ENCODE measurements around the gene DDOST. TPM values are rescaled to one million over a fixed set of nuclear protein-coding genes. Genes with fewer than 3 reads are reported as not detected.
"Not testable (repeated sequence)": the region's sequence is repeated elsewhere in the genome, so short reads cannot be mapped to it uniquely, and the experiment has no call there.

The DDOST gene
- total RNA-seq, 2 experiments from 2014 or later: 96.1 to 101 TPM

GRCh38 chr1:20610970-20611369 is 50.2 kb downstream of the DDOST start:
- DNase-seq (no peak), ATAC-seq (ENCODE audit: poor library complexity) (no peak)
- H3K36me3 Mint-ChIP-seq (ENCODE audit: low read depth): no peaks in the 10 kb centered on the region
- H3K27me3 Mint-ChIP-seq: peaks cover 4% of the 10 kb centered on the region
- TF ChIP-seq CTCF (IDR thresholded peaks at IDR 0.05): no peak
- no peaks in the 10 kb centered on the region for H3K4me1 ChIP-seq (ENCODE audit: insufficient read depth, low read length)
- no peak overlapping the region for H3K4me3 ChIP-seq (ENCODE audit: low read length)
- no peaks in the 10 kb centered on the region for H3K27me3 ChIP-seq (ENCODE audit: control insufficient read depth in 1 of 2, insufficient read depth in 2 of 2, low read length in 2 of 2)
- H3K9me3 ChIP-seq (ENCODE audit: control insufficient read depth in 1 of 2, insufficient read depth in 1 of 2, low read length in 2 of 2): no peaks in the 10 kb centered on the region
- no peaks in the 10 kb centered on the region for H3K36me3 ChIP-seq (ENCODE audit: insufficient read depth, low read length)
- H3K27ac Mint-ChIP-seq: no peak overlapping the region
- ChIA-PET CTCF (no interaction called here), POLR2A (no interaction called here)
- intact Hi-C loops (cut with DNase I, micrococcal nuclease): no loop called here
- no peak overlapping the region for H3K4me3 Mint-ChIP-seq
- no peaks in the 10 kb centered on the region for H3K4me1 Mint-ChIP-seq (ENCODE audit: low read depth)
- no peaks in the 10 kb centered on the region for H3K9me3 Mint-ChIP-seq
- no peak overlapping the region for H3K27ac ChIP-seq (ENCODE audit: low read depth in 1 of 2, low read length in 2 of 2)

- no peaks in the 10 kb centered on the region for H3K36me3 Mint-ChIP-seq (ENCODE audit: low read depth)
- CTCF ChIA-PET: no interaction called here
- no peak for TF ChIP-seq CTCF (IDR thresholded peaks at IDR 0.05)
Measured at GRCh38 chr1:20609541-20609940, 51.6 kb downstream of the DDOST start.

GRCh38 chr1:20606801-20607570 is 54.2 kb downstream of the DDOST start:
- not testable (repeated sequence) for H3K27ac Mint-ChIP-seq
- POLR2A ChIA-PET: interaction anchor here (0.6 kb wide), 1 partner anchor 72 kb away, joined by 3 read pairs; no protein-coding TSS in a partner anchor

More at GRCh38 chr1:20609541-20609940, 51.6 kb downstream of the DDOST start:
- ATAC-seq (ENCODE audit: poor library complexity) (no peak), DNase-seq (no peak)
- intact Hi-C loops (cut with DNase I, micrococcal nuclease): no loop called here
- H3K4me3 ChIP-seq (ENCODE audit: low read length): no peak overlapping the region
- H3K27me3 ChIP-seq (ENCODE audit: control insufficient read depth in 1 of 2, insufficient read depth in 2 of 2, low read length in 2 of 2): no peaks in the 10 kb centered on the region
- no peak overlapping the region for H3K27ac Mint-ChIP-seq
- H3K4me1 Mint-ChIP-seq (ENCODE audit: low read depth): no peaks in the 10 kb centered on the region
- H3K36me3 ChIP-seq (ENCODE audit: insufficient read depth, low read length): no peaks in the 10 kb centered on the region
- H3K27me3 Mint-ChIP-seq: peaks cover 4% of the 10 kb centered on the region
- H3K9me3 Mint-ChIP-seq: no peaks in the 10 kb centered on the region
- H3K9me3 ChIP-seq (ENCODE audit: control insufficient read depth in 1 of 2, insufficient read depth in 1 of 2, low read length in 2 of 2): no peaks in the 10 kb centered on the region
- no peak overlapping the region for H3K4me3 Mint-ChIP-seq
- no peaks in the 10 kb centered on the region for H3K4me1 ChIP-seq (ENCODE audit: insufficient read depth, low read length)
- H3K27ac ChIP-seq (ENCODE audit: low read depth in 1 of 2, low read length in 2 of 2): no peak overlapping the region
- POLR2A ChIA-PET: no interaction called here

GRCh38 chr1:20604678-20605077 is 56.5 kb downstream of the DDOST start:
- Mint-ChIP-seq H3K9me3 (no peaks in the 10 kb centered on the region), H3K4me1 (ENCODE audit: low read depth) (no peaks in the 10 kb centered on the region), H3K36me3 (ENCODE audit: low read depth) (no peaks in the 10 kb centered on the region), H3K27ac (no peak overlapping the region), H3K27me3 (peaks cover 15% of the 10 kb centered on the region), H3K4me3 (no peak overlapping the region)
- ATAC-seq (ENCODE audit: poor library complexity) (no peak), DNase-seq (no peak)
- TF ChIP-seq CTCF (IDR thresholded peaks at IDR 0.05): no peak
- Histone ChIP-seq H3K27ac (ENCODE audit: low read depth in 1 of 2, low read length in 2 of 2) (no peak overlapping the region), H3K4me3 (ENCODE audit: low read length) (no peak overlapping the region), H3K9me3 (ENCODE audit: control insufficient read depth in 1 of 2, insufficient read depth in 1 of 2, low read length in 2 of 2) (no peaks in the 10 kb centered on the region), H3K36me3 (ENCODE audit: insufficient read depth, low read length) (no peaks in the 10 kb centered on the region), H3K4me1 (ENCODE audit: insufficient read depth, low read length) (no peaks in the 10 kb centered on the region), H3K27me3 (ENCODE audit: control insufficient read depth in 1 of 2, insufficient read depth in 2 of 2, low read length in 2 of 2) (no peaks in the 10 kb centered on the region)
- ChIA-PET POLR2A (no interaction called here), CTCF (no interaction called here)
- intact Hi-C loops (cut with DNase I, micrococcal nuclease): no loop called here

More at GRCh38 chr1:20606801-20607570, 54.2 kb downstream of the DDOST start:
- H3K27me3 ChIP-seq (ENCODE audit: control insufficient read depth in 1 of 2, insufficient read depth in 2 of 2, low read length in 2 of 2); H3K4me3 ChIP-seq (ENCODE audit: low read length); ATAC-seq (ENCODE audit: poor library complexity); CTCF ChIA-PET; DNase-seq; intact Hi-C loops (cut with DNase I, micrococcal nuclease); H3K4me1 Mint-ChIP-seq (ENCODE audit: low read depth); H3K4me1 ChIP-seq (ENCODE audit: insufficient read depth, low read length); H3K9me3 Mint-ChIP-seq; H3K36me3 Mint-ChIP-seq (ENCODE audit: low read depth); H3K9me3 ChIP-seq (ENCODE audit: control insufficient read depth in 1 of 2, insufficient read depth in 1 of 2, low read length in 2 of 2); H3K36me3 ChIP-seq (ENCODE audit: insufficient read depth, low read length); H3K4me3 Mint-ChIP-seq; H3K27ac ChIP-seq (ENCODE audit: low read depth in 1 of 2, low read length in 2 of 2): not testable (repeated sequence)
- peaks cover 11% of the 10 kb centered on the region for H3K27me3 Mint-ChIP-seq

All from CD4-positive, alpha-beta T cell (primary cell).